ENCODE results near the gene IMPDH2.

- TF ChIP-seq ZC3H10 (CRISPR knock-in tag; IDR thresholded peaks at IDR 0.05), result no peak
- no peak for TF ChIP-seq ZNF8 (CRISPR knock-in tag; IDR thresholded peaks at IDR 0.05)
- no peak for TF ChIP-seq ZNF70 (CRISPR knock-in tag; IDR thresholded peaks at IDR 0.05)
- TF ChIP-seq, protein P1, sequence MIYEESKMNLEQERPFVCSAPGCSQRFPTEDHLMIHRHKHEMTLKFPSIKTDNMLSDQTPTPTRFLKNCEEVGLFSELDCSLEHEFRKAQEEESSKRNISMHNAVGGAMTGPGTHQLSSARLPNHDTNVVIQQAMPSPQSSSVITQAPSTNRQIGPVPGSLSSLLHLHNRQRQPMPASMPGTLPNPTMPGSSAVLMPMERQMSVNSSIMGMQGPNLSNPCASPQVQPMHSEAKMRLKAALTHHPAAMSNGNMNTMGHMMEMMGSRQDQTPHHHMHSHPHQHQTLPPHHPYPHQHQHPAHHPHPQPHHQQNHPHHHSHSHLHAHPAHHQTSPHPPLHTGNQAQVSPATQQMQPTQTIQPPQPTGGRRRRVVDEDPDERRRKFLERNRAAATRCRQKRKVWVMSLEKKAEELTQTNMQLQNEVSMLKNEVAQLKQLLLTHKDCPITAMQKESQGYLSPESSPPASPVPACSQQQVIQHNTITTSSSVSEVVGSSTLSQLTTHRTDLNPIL (CRISPR knock-in tag; IDR thresholded peaks at IDR 0.05; ENCODE audit: low read depth), result no peak
- TF ChIP-seq ZFP3 (CRISPR knock-in tag; IDR thresholded peaks at IDR 0.05), result no peak
- TF ChIP-seq ZFP30 (CRISPR knock-in tag; IDR thresholded peaks at IDR 0.05), result no peak
- TF ChIP-seq PPARA (CRISPR knock-in tag; IDR thresholded peaks at IDR 0.05; ENCODE audit: borderline replicate concordance), result no peak
- TF ChIP-seq PATZ1 (CRISPR knock-in tag; IDR thresholded peaks at IDR 0.05; ENCODE audit: borderline replicate concordance), result no peak
Observed at GRCh38 chr3:48985831-48986376, 43.3 kb downstream of the IMPDH2 start.
